SK-N-SH (cell line): ENCODE measurements around the gene PPIL1. TPM values are rescaled to one million over a fixed set of nuclear protein-coding genes. Genes with fewer than 3 reads are reported as not detected.
A peak's percentile ranks its signal among the peaks of the same experiment; 100 is the strongest.

Experiments used
- CTCF ChIA-PET: fragments of 300-600, 350-600 bp; formaldehyde crosslinking; extraction: SDS; loops from one replicate; lab custom pipeline; 2021; lab: Yijun Ruan, JAX
- POLR2A ChIA-PET: fragments of 350-600 bp; sonication (Branson Sonifier 250); formaldehyde crosslinking; extraction: SDS; loops from one replicate; lab custom pipeline; 2020; ENCODE audit warnings: antibody characterized with exemption, inconsistent platforms; lab: Yijun Ruan, JAX
- DNase-seq: peaks from one replicate; pipeline ENCODE4 v3.0.0; 2012
- H2AFZ ChIP-seq: fragments of 200-600 bp; sonication (generic); 2 replicates; pipeline ENCODE4 v1.8.1; 2016; ENCODE audit warnings: antibody characterized with exemption, mild to moderate bottlenecking, low read depth
- H3F3A ChIP-seq: fragments of 200-600 bp; sonication (generic); replicated peaks from 2 replicates; pipeline ENCODE3; 2016; ENCODE audit warnings: antibody characterized with exemption, mild to moderate bottlenecking; ENCODE audit not compliant: insufficient read depth
- H3K27ac ChIP-seq, 2 experiments: fragments of 200-500 bp in 1 of 2; fragments of 200-600 bp in 1 of 2; sonication (Bioruptor generic) in 1 of 2; sonication (generic), shearing (Covaris generic) in 1 of 2; 2 replicates each; pipeline versions ENCODE4 v1.5.1 to v1.6.1; 2014 to 2016; ENCODE audit warnings: low read depth in 2 of 2, inconsistent platforms in 1 of 2, low read length in 1 of 2, mild to moderate bottlenecking in 1 of 2, mixed read lengths in 1 of 2
- H3K27me3 ChIP-seq: fragments of 200-600 bp; sonication (generic), shearing (Covaris generic); 2 replicates; pipeline ENCODE4 v1.6.1; 2016; ENCODE audit warnings: mixed run types; ENCODE audit not compliant: insufficient read depth
- H3K36me3 ChIP-seq, 2 experiments: fragments of 200-500 bp in 1 of 2; fragments of 200-600 bp in 1 of 2; sonication (Bioruptor generic) in 1 of 2; sonication (generic) in 1 of 2; replicated peaks in 1 of 2; 2 replicates each; pipeline versions ENCODE3 to v1.5.1; 2014 to 2016; ENCODE audit warnings: low read length in 1 of 2, mild to moderate bottlenecking in 1 of 2; ENCODE audit not compliant: insufficient read depth in 2 of 2, control insufficient read depth in 1 of 2
- H3K4me1 ChIP-seq, 2 experiments: fragments of 200-500 bp in 1 of 2; fragments of 200-600 bp in 1 of 2; sonication (Bioruptor generic) in 1 of 2; sonication (generic), shearing (Covaris generic) in 1 of 2; 2 replicates each; pipeline versions ENCODE4 v1.5.1 to v1.6.1; 2014 to 2016; ENCODE audit warnings: low read depth in 1 of 2, low read length in 1 of 2, mixed run types in 1 of 2; ENCODE audit not compliant: insufficient read depth in 2 of 2, control insufficient read depth in 1 of 2
- H3K4me2 ChIP-seq: fragments of 200-600 bp; sonication (generic), shearing (Covaris generic); 2 replicates; pipeline ENCODE4 v1.6.1; 2017; ENCODE audit warnings: mixed run types
- H3K4me3 ChIP-seq, 2 experiments: fragments of 200-500 bp in 1 of 2; fragments of 200-600 bp in 1 of 2; sonication (Bioruptor generic) in 1 of 2; sonication (generic), shearing (Covaris generic) in 1 of 2; 2 replicates each; pipeline versions ENCODE4 v1.5.1 to v1.8.1; 2014 to 2016; ENCODE audit warnings: low read depth in 2 of 2, inconsistent platforms in 1 of 2, low read length in 1 of 2, mild to moderate bottlenecking in 1 of 2, mixed read lengths in 1 of 2, moderate library complexity in 1 of 2
- H3K79me2 ChIP-seq: fragments of 200-600 bp; sonication (generic); 2 replicates; pipeline ENCODE4 v1.8.1; 2017; ENCODE audit warnings: mild to moderate bottlenecking; ENCODE audit not compliant: insufficient read depth
- H3K9ac ChIP-seq: fragments of 200-600 bp; sonication (generic); 2 replicates; pipeline ENCODE4 v1.6.1; 2017; ENCODE audit warnings: mixed run types
- H3K9me2 ChIP-seq: fragments of 200-600 bp; sonication (generic); 2 replicates; pipeline ENCODE4 v1.6.1; 2017; ENCODE audit warnings: mixed run types
- H3K9me3 ChIP-seq: fragments of 200-600 bp; sonication (generic); 2 replicates; pipeline ENCODE4 v1.6.1; 2017; ENCODE audit warnings: mixed run types, mild to moderate bottlenecking, moderate library complexity
- H4K20me1 ChIP-seq: fragments of 200-600 bp; sonication (generic); 2 replicates; pipeline ENCODE4 v1.6.1; 2017; ENCODE audit warnings: mild to moderate bottlenecking, mixed run types; ENCODE audit not compliant: insufficient read depth
- CHD2 ChIP-seq: fragments of 150-350 bp; IDR thresholded peaks from 2 replicates; pipeline ENCODE4 v1.6.1; 2018; ENCODE audit warnings: low read length; ENCODE audit not compliant: partially characterized antibody
- CTCF ChIP-seq: fragments of 200-600 bp; sonication (generic); IDR thresholded peaks from 2 replicates; pipeline ENCODE4 v1.6.1; 2017; ENCODE audit warnings: antibody characterized with exemption, mild to moderate bottlenecking, moderate library complexity
- EP300 ChIP-seq, 2 experiments: IDR thresholded peaks; 2 replicates each; pipeline versions ENCODE4 v1.4.0 to v1.6.1; 2012; ENCODE audit warnings: borderline replicate concordance in 1 of 2, low read depth in 1 of 2, low read length in 1 of 2
- FOSL2 ChIP-seq: IDR thresholded peaks from 2 replicates; pipeline ENCODE4 v1.4.0; 2012; ENCODE audit warnings: low read depth, mild to moderate bottlenecking, moderate library complexity, borderline replicate concordance
- FOXJ3 ChIP-seq: sonication (generic); formaldehyde crosslinking; IDR thresholded peaks from 2 replicates; pipeline ENCODE4 v1.5.1; 2020; ENCODE audit warnings: mild to moderate bottlenecking, missing genetic modification reagents
- FOXM1 ChIP-seq: IDR thresholded peaks from 2 replicates; pipeline ENCODE4 v1.4.0; 2012; ENCODE audit warnings: low read depth, mild to moderate bottlenecking
- GATA2 ChIP-seq: sonication (generic); formaldehyde crosslinking; IDR thresholded peaks from 2 replicates; pipeline ENCODE4 v1.5.0; 2020; ENCODE audit warnings: mild to moderate bottlenecking, missing genetic modification reagents
- IRF3 ChIP-seq: fragments of 150-350 bp; IDR thresholded peaks from 2 replicates; pipeline ENCODE4 v1.6.1; 2016; ENCODE audit warnings: mild to moderate bottlenecking, low read depth, low read length
- JUND ChIP-seq: IDR thresholded peaks from 2 replicates; pipeline ENCODE4 v1.4.0; 2012
- MEF2A ChIP-seq: IDR thresholded peaks from 2 replicates; pipeline ENCODE4 v1.4.0; 2012; ENCODE audit warnings: low read depth, borderline replicate concordance
- NFIC ChIP-seq: IDR thresholded peaks from 2 replicates; pipeline ENCODE4 v1.4.0; 2012; ENCODE audit warnings: borderline replicate concordance
- RAD21 ChIP-seq: IDR thresholded peaks from 2 replicates; pipeline ENCODE4 v1.6.1; 2012; ENCODE audit warnings: mild to moderate bottlenecking, low read length
- RXRA ChIP-seq: IDR thresholded peaks from 2 replicates; pipeline ENCODE4 v1.4.0; 2012; ENCODE audit warnings: low read depth, mild to moderate bottlenecking, borderline replicate concordance
- TCF12 ChIP-seq: IDR thresholded peaks from 2 replicates; pipeline ENCODE4 v1.4.0; 2012
- TEAD4 ChIP-seq: IDR thresholded peaks from 2 replicates; pipeline ENCODE4 v1.4.0; 2012; ENCODE audit warnings: mild to moderate bottlenecking, borderline replicate concordance; ENCODE audit not compliant: insufficient read depth
- YY1 ChIP-seq: IDR thresholded peaks from 2 replicates; pipeline ENCODE4 v1.4.0; 2012; ENCODE audit warnings: low read depth, mild to moderate bottlenecking
- WGBS: methylation state at CpG from one replicate; pipeline ENCODE4 v1.1.6; 2017; ENCODE audit warnings: low lambda C conversion rate; 5-methylcytosine and 5-hydroxymethylcytosine counted together
- polyA plus RNA-seq, 3 experiments: library from polyadenylated mRNA; depleted of rRNA; stranded (reverse); fragments of >200 nt; gene quantifications; 2 replicates each; pipeline ENCODE4 v1.2.3, GENCODE V29; 2012

PPIL1 gene
- polyA plus RNA-seq, 1 of the 3 experiments (the other 2 are of a cell fraction): 36.6 TPM

GRCh38 chr6:36839749-36840431 is 34.7 kb downstream of the PPIL1 start:
- no peak overlapping the region; the same call in 1 of the 2 replicates for H3K9ac ChIP-seq

GRCh38 chr6:36838896-36839748 is 35.5 kb downstream of the PPIL1 start, which contains the start of gene CPNE5:
TSS of gene CPNE5 (minus strand) at chr6:36839444. CDS start at chr6:36839377, 67 bp downstream.
- peak within 1 kb of the TSS; percentile 55 to 62 for H3K4me3 ChIP-seq
- H3K9ac ChIP-seq: no peak within 1 kb of the TSS; the same call in 1 of the 2 replicates
- H3K79me2 ChIP-seq: no peaks in the 10 kb centered on the region
- H3K9me2 ChIP-seq: no peaks in the 10 kb centered on the region
- no peak within 1 kb of the TSS for H3K27ac ChIP-seq
- ChIA-PET POLR2A (no interaction called here), CTCF (interaction anchor here (1.4 to 2.5 kb wide), 2 partner anchors 12 to 371 kb away, joined by 3 to 10 read pairs; no protein-coding TSS in a partner anchor)
- H2AFZ ChIP-seq: peak within 1 kb of the TSS; percentile 70; the same call in 1 of the 2 replicates
- H3K4me2 ChIP-seq: peak within 1 kb of the TSS; percentile 84
- no peaks in the 10 kb centered on the region for H3K36me3 ChIP-seq
- peak; percentile 82 for DNase-seq
- peaks cover 0 to 10% of the 10 kb centered on the region in 2 experiments; a peak in 1 of 4 replicates for H3K4me1 ChIP-seq
- H3K27me3 ChIP-seq: peaks cover 12% of the 10 kb centered on the region
- peaks cover 4% of the 10 kb centered on the region for H3F3A ChIP-seq
- H3K9me3 ChIP-seq: no peaks in the 10 kb centered on the region
- H4K20me1 ChIP-seq: no peaks in the 10 kb centered on the region
- 8% methylated on average over 33 of the region's 57 CpGs for WGBS
- no peak for TF ChIP-seq TEAD4
- TF ChIP-seq IRF3: no peak
- no peak for TF ChIP-seq GATA2 (CRISPR knock-in tag)
- TF ChIP-seq TCF12: no peak
- TF ChIP-seq CHD2: no peak
- TF ChIP-seq FOXM1: no peak
- no peak for TF ChIP-seq RAD21
- TF ChIP-seq YY1: no peak
- TF ChIP-seq FOSL2: no peak
- no peak for TF ChIP-seq NFIC
- TF ChIP-seq FOXJ3 (CRISPR knock-in tag): no peak
- TF ChIP-seq MEF2A: no peak
- TF ChIP-seq JUND: no peak
- no peak for TF ChIP-seq RXRA
- no peak for TF ChIP-seq EP300 (IDR thresholded peaks at IDR 0.05; ENCODE audit: borderline replicate concordance in 1 of 2, low read depth in 1 of 2, low read length in 1 of 2)
- TF ChIP-seq CTCF: no peak

More at GRCh38 chr6:36839749-36840431, 34.7 kb downstream of the PPIL1 start:
- Histone ChIP-seq H3K4me3 (peak overlapping the region; percentile 55 to 62), H3K36me3 (no peaks in the 10 kb centered on the region), H4K20me1 (no peaks in the 10 kb centered on the region), H3F3A (peaks cover 4% of the 10 kb centered on the region), H3K4me1 (peaks cover 0 to 18% of the 10 kb centered on the region in 2 experiments; a peak in 1 of 4 replicates), H3K79me2 (no peaks in the 10 kb centered on the region), H3K9me2 (no peaks in the 10 kb centered on the region)
- CTCF ChIA-PET: interaction anchor here (1.0 to 3.9 kb wide), 2 partner anchors 12 to 73 kb away, joined by 4 to 19 read pairs; no protein-coding TSS in a partner anchor
- TF ChIP-seq CTCF: peak; percentile 43
- no peak for TF ChIP-seq TCF12
- no peak for TF ChIP-seq YY1
- TF ChIP-seq, all 33 proteins: peak for 1
- H3K27me3 ChIP-seq: peaks cover 12% of the 10 kb centered on the region
- H2AFZ ChIP-seq: peak overlapping the region; percentile 70; the same call in 1 of the 2 replicates
- no peaks in the 10 kb centered on the region for H3K9me3 ChIP-seq
- peak overlapping the region; percentile 84 for H3K4me2 ChIP-seq
- H3K27ac ChIP-seq: no peak overlapping the region
- DNase-seq: peak; percentile 87
- 15% methylated on average over 15 of the region's 70 CpGs for WGBS
- POLR2A ChIA-PET: no interaction called here
